ENCODE results near the gene TNFAIP8L1.

- TF ChIP-seq CTCF (IDR thresholded peaks at IDR 0.05) (no peak), EZH2phosphoT487 (IDR thresholded peaks at IDR 0.05) (no peak), EZH2 (IDR thresholded peaks at IDR 0.05) (no peak)
Measured at GRCh38 chr19:4689403-4689802, 50.1 kb downstream of the TNFAIP8L1 start.

All from neural progenitor cell (in vitro differentiated cells).